GM12873 (cell line): ENCODE data around the gene MMP27.

Experiments used
- CTCF ChIP-seq: IDR thresholded peaks from 2 replicates; pipeline ENCODE4 v1.5.1; 2012; ENCODE audit warnings: low read depth, mild to moderate bottlenecking, moderate library complexity, low read length, control low read depth; ENCODE audit not compliant: insufficient read depth; ENCODE audit errors: missing control alignments

Gene MMP27

GRCh38 chr11:102705626-102706025 lies at the start of gene MMP27:
Gene MMP27 (minus strand): TSS chr11:102705769. CDS start chr11:102705714, 55 bp downstream.
- no peak for TF ChIP-seq CTCF

- TF ChIP-seq CTCF = no peak
These were observed 47.7 kb upstream of the MMP27 start for GRCh38 chr11:102753267-102753666.

- no peak for TF ChIP-seq CTCF
These were observed 46.1 kb upstream of the MMP27 start for GRCh38 chr11:102751673-102752072.

- TF ChIP-seq CTCF = no peak
These were observed 43.6 kb upstream of the MMP27 start for GRCh38 chr11:102749101-102749722.

GRCh38 chr11:102734650-102735049 lies 29.1 kb upstream of the MMP27 start:
- no peak for TF ChIP-seq CTCF

- peak; percentile 81 for TF ChIP-seq CTCF
These were observed 27.8 kb upstream of the MMP27 start for GRCh38 chr11:102733232-102733875.

- TF ChIP-seq CTCF = no peak
These were observed 24.6 kb upstream of the MMP27 start for GRCh38 chr11:102729849-102730815.
